ENCODE measurements around the gene NEK9. TPM values are rescaled to one million over a fixed set of nuclear protein-coding genes. Genes with fewer than 3 reads are reported as not detected.

The NEK9 gene
- total and polyA plus RNA-seq, 4 donors = 23.1 to 76.3 (median 53.3) TPM

GRCh38 chr14:75109877-75110276 lies 17.0 kb downstream of the NEK9 start:
- no peak overlapping the region for H3K9ac ChIP-seq (ENCODE audit: insufficient read depth in 1 of 2, low read length in 2 of 2)
- H3K9me3 ChIP-seq (ENCODE audit: control insufficient read depth in 4 of 4, insufficient read depth in 3 of 4, low read length in 3 of 4) = no peaks in the 10 kb centered on the region
- H3K27me3 ChIP-seq (ENCODE audit: control insufficient read depth in 3 of 3, insufficient read depth in 3 of 3, low read length in 2 of 3) = no peaks in the 10 kb centered on the region
- 90 to 95% methylated on average over 2 of the region's 2 CpGs for WGBS, 2 donors
- peaks cover 31 to 63% (median 56%) of the 10 kb centered on the region in 4 donors for H3K36me3 ChIP-seq (ENCODE audit: control insufficient read depth in 4 of 4, insufficient read depth in 4 of 4, low read length in 4 of 4)
- no peak for ATAC-seq (ENCODE audit: insufficient read depth, low FRiP score)
- no peak overlapping the region for H3K27ac ChIP-seq (ENCODE audit: low read depth in 1 of 2, low read length in 1 of 2)
- no peaks in the 10 kb centered on the region for H3K4me1 ChIP-seq (ENCODE audit: control insufficient read depth in 5 of 5, insufficient read depth in 5 of 5, low read length in 5 of 5)
- H3K4me3 ChIP-seq = no peak overlapping the region
- TF ChIP-seq, protein P1, sequence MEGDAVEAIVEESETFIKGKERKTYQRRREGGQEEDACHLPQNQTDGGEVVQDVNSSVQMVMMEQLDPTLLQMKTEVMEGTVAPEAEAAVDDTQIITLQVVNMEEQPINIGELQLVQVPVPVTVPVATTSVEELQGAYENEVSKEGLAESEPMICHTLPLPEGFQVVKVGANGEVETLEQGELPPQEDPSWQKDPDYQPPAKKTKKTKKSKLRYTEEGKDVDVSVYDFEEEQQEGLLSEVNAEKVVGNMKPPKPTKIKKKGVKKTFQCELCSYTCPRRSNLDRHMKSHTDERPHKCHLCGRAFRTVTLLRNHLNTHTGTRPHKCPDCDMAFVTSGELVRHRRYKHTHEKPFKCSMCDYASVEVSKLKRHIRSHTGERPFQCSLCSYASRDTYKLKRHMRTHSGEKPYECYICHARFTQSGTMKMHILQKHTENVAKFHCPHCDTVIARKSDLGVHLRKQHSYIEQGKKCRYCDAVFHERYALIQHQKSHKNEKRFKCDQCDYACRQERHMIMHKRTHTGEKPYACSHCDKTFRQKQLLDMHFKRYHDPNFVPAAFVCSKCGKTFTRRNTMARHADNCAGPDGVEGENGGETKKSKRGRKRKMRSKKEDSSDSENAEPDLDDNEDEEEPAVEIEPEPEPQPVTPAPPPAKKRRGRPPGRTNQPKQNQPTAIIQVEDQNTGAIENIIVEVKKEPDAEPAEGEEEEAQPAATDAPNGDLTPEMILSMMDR (IDR thresholded peaks at IDR 0.05; ENCODE audit: control extremely low read depth, extremely low read depth) = no peak
- no peak for DNase-seq

DNA sequence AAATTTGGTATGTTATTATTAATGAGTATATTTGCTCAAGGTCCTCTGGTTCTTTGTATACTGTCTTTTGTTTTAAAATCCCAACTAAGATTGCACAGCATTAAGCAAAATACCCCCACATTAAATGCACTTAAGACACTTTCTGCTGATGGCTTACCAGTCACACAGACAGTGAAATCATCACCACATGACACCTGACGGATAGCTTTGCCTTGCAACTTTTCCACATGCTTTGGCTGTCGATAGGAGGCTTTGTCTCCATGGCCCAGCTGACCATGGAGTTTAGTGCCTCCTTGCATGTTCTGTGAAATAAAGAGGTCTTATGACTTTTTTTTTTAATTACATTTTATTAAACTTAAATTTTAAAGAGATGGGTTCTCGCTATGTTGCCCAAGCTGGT lies 19.7 kb downstream of the NEK9 start:
- TF ChIP-seq, protein P1 (IDR thresholded peaks at IDR 0.05; ENCODE audit: control extremely low read depth, extremely low read depth) = no peak
- WGBS, 2 donors = 63 to 65% methylated on average over 3 of the region's 3 CpGs
- no peaks in the 10 kb centered on the region for H3K4me1 ChIP-seq (ENCODE audit: control insufficient read depth in 5 of 5, insufficient read depth in 5 of 5, low read length in 5 of 5)
- no peak overlapping the region for H3K9ac ChIP-seq (ENCODE audit: insufficient read depth in 1 of 2, low read length in 2 of 2)
- DNase-seq = no peak
- ATAC-seq (ENCODE audit: insufficient read depth, low FRiP score) = no peak
- H3K4me3 ChIP-seq = no peak overlapping the region
- H3K27me3 ChIP-seq (ENCODE audit: control insufficient read depth in 3 of 3, insufficient read depth in 3 of 3, low read length in 2 of 3) = no peaks in the 10 kb centered on the region
- H3K36me3 ChIP-seq (ENCODE audit: control insufficient read depth in 4 of 4, insufficient read depth in 4 of 4, low read length in 4 of 4) = peaks cover 27 to 54% (median 44%) of the 10 kb centered on the region in 4 donors
- H3K27ac ChIP-seq (ENCODE audit: low read depth in 1 of 2, low read length in 1 of 2) = no peak overlapping the region
- no peaks in the 10 kb centered on the region for H3K9me3 ChIP-seq (ENCODE audit: control insufficient read depth in 4 of 4, insufficient read depth in 3 of 4, low read length in 3 of 4)

GRCh38 chr14:75101491-75101890 lies 25.4 kb downstream of the NEK9 start:
- TF ChIP-seq, protein P1 (IDR thresholded peaks at IDR 0.05; ENCODE audit: control extremely low read depth, extremely low read depth) = no peak
- peaks cover 31 to 46% (median 37%) of the 10 kb centered on the region in 4 donors for H3K36me3 ChIP-seq (ENCODE audit: control insufficient read depth in 4 of 4, insufficient read depth in 4 of 4, low read length in 4 of 4)
- H3K4me1 ChIP-seq (ENCODE audit: control insufficient read depth in 5 of 5, insufficient read depth in 5 of 5, low read length in 5 of 5) = no peaks in the 10 kb centered on the region
- ATAC-seq (ENCODE audit: insufficient read depth, low FRiP score) (no peak), DNase-seq (no peak)
- H3K4me3 ChIP-seq = no peak overlapping the region
- no peak overlapping the region for H3K9ac ChIP-seq (ENCODE audit: insufficient read depth in 1 of 2, low read length in 2 of 2)
- no peak overlapping the region for H3K27ac ChIP-seq (ENCODE audit: low read depth in 1 of 2, low read length in 1 of 2)
- 95% methylated on average over 4 of the region's 4 CpGs for WGBS, 2 donors
- H3K27me3 ChIP-seq (ENCODE audit: control insufficient read depth in 3 of 3, insufficient read depth in 3 of 3, low read length in 2 of 3) = no peaks in the 10 kb centered on the region
- H3K9me3 ChIP-seq (ENCODE audit: control insufficient read depth in 4 of 4, insufficient read depth in 3 of 4, low read length in 3 of 4) = no peaks in the 10 kb centered on the region

DNA sequence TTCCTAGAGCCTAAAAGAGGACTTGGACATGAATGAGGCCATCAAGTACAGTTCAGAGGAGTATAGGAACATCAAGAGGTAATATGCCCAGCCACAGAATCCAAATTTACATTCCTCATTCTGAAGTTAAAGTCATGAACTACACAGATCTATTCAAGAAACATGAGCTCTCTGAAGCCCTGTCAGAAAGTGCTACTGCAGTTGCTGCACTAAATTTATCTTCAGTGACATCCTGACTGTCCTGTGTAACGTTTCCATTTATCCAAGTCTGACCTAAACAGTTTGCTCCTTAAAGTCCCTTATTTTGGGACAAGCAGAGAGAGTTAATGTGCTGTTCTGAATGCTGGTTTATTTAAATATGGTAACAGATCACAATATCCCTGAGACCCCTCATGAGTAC lies 28.2 kb downstream of the NEK9 start:
- no peak overlapping the region for H3K27ac ChIP-seq (ENCODE audit: low read depth in 1 of 2, low read length in 1 of 2)
- no peaks in the 10 kb centered on the region for H3K27me3 ChIP-seq (ENCODE audit: control insufficient read depth in 3 of 3, insufficient read depth in 3 of 3, low read length in 2 of 3)
- H3K4me1 ChIP-seq (ENCODE audit: control insufficient read depth in 5 of 5, insufficient read depth in 5 of 5, low read length in 5 of 5) = no peaks in the 10 kb centered on the region
- ATAC-seq (ENCODE audit: insufficient read depth, low FRiP score) (no peak), DNase-seq (no peak)
- no peak overlapping the region for H3K9ac ChIP-seq (ENCODE audit: insufficient read depth in 1 of 2, low read length in 2 of 2)
- H3K4me3 ChIP-seq = no peak overlapping the region
- H3K36me3 ChIP-seq (ENCODE audit: control insufficient read depth in 4 of 4, insufficient read depth in 4 of 4, low read length in 4 of 4) = peaks cover 29 to 44% (median 36%) of the 10 kb centered on the region in 4 donors
- 76 to 82% methylated on average over 1 of the region's 1 CpG for WGBS, 2 donors
- no peaks in the 10 kb centered on the region for H3K9me3 ChIP-seq (ENCODE audit: control insufficient read depth in 4 of 4, insufficient read depth in 3 of 4, low read length in 3 of 4)
- TF ChIP-seq, protein P1 (IDR thresholded peaks at IDR 0.05; ENCODE audit: control extremely low read depth, extremely low read depth) = no peak

All from lung (tissue), 12 donors.